ENCODE results near the gene TMEM95.

DNA sequence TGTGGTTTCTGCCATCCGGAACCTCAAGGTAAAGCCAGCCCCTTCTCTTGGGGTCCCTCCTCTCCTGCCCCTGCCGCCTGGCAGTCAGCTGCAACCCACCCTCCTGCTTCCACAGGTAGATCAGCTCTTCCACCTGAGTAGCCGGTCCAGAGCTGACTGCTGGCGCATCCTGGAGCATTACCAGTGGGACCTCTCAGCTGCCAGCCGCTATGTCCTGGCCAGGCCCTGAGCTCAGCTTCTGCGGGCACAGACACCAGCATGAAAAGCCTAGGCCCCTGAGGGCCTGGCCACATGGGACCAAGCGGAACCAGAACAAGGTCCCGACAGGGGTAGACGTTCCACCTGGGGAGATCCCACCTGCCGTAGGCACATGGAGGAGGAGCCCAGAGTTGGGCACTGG lies 33.9 kb downstream of the TMEM95 start:
- TF ChIP-seq POLR2A (IDR thresholded peaks at IDR 0.05; ENCODE audit: low read depth, low read length), result no peak
- TF ChIP-seq POLR2AphosphoS5 (IDR thresholded peaks at IDR 0.05; ENCODE audit: low read depth, low read length), result no peak
- no peak for TF ChIP-seq TAF1 (IDR thresholded peaks at IDR 0.05; ENCODE audit: low read depth, low read length)

All from GM12891 (cell line).